GM13976 (cell line): ENCODE data around the gene HMGN3.

ENCODE experiments used
- DNase-seq: peaks from one replicate; pipeline ENCODE4 v3.0.0; 2012; ENCODE audit warnings: low spot score
- CTCF ChIP-seq: IDR thresholded peaks from 2 replicates; pipeline ENCODE4 v1.5.1; 2012; ENCODE audit warnings: borderline replicate concordance, mild to moderate bottlenecking; ENCODE audit not compliant: insufficient read depth; ENCODE audit errors: extremely low read depth, missing control alignments, control extremely low read depth
- in situ Hi-C: fragments of 300-500 bp; cut with MboI; formaldehyde crosslinking; loops from one replicate; pipeline ENCODE4 v1.12.0; 2022; ENCODE audit warnings: low sequenced_read_pairs, mixed read lengths, inconsistent platforms; ENCODE audit not compliant: unreplicated experiment

HMGN3 gene

GRCh38 chr6:79189760-79190350 is 44.6 kb downstream of the HMGN3 start:
- TF ChIP-seq CTCF = no peak

GRCh38 chr6:79188885-79189480 is 45.5 kb downstream of the HMGN3 start:
- DNase-seq = no peak
- in situ Hi-C loops = no loop called here
- no peak for TF ChIP-seq CTCF

More at GRCh38 chr6:79189760-79190350, 44.6 kb downstream of the HMGN3 start:
- in situ Hi-C loops = no loop called here
- DNase-seq = no peak

GRCh38 chr6:79188107-79188506 is 46.4 kb downstream of the HMGN3 start:
- TF ChIP-seq CTCF = no peak
- in situ Hi-C loops = no loop called here

GRCh38 chr6:79186564-79186963 is 47.9 kb downstream of the HMGN3 start:
- in situ Hi-C loops = no loop called here
- no peak for TF ChIP-seq CTCF
- no peak for DNase-seq

More at GRCh38 chr6:79188107-79188506, 46.4 kb downstream of the HMGN3 start:
- no peak for DNase-seq

GRCh38 chr6:79184641-79185040 is 49.8 kb downstream of the HMGN3 start:
- no peak for TF ChIP-seq CTCF
- no peak for DNase-seq
- in situ Hi-C loops = no loop called here

- no peak for DNase-seq
- in situ Hi-C loops = no loop called here
- TF ChIP-seq CTCF = no peak
These were observed 50.4 kb downstream of the HMGN3 start for GRCh38 chr6:79184086-79184485.

- DNase-seq = no peak
- no peak for TF ChIP-seq CTCF
- in situ Hi-C loops = no loop called here
These were observed 54.4 kb downstream of the HMGN3 start for GRCh38 chr6:79180052-79180451.
